Measurements from ENCODE around the gene CMIP. TPM values are rescaled to one million over a fixed set of nuclear protein-coding genes. Genes with fewer than 3 reads are reported as not detected.

CMIP gene
- total RNA-seq, 3 donors from 2014 or later = 73.3 to 127 (median 79.8) TPM

DNA sequence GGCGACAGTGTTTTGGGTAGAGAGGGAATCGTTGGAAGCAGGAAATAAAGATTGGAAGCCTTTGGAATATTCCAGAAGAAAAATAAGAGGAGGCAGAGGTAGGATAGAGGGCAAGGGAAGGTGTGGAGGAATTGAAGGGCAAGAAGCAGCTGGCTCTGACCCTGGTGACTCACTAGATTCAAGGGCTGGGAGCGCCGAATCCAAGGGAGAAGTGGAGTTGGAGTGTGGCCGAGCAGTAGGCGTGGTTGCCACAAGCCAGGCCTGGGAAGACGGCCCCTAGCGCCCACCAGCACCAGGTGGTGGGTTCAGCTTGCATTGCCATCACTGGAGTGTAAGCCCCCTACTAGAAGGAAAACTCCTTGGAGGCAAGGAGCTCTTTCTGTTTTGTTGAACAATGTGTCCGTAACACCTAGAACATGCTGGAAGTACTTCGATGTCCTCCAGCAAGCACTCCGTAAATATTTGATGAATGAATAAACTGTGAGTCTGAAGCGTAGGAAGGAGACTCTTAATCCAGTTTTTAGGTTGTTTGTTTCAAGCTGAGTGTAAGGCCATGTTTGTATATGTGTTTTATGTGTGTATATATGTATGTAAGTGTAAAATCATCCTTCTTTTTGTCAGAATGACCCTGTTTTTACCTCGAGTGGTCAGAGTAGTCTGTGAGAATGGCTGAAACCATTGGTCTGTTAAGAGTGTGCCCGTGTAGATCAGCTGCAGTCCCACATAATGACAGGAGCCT lies 139.5 kb downstream of the CMIP start:
- no peak for TF ChIP-seq CTCF (IDR thresholded peaks at IDR 0.05)
- Histone ChIP-seq H3K9me3 (no peaks in the 10 kb centered on the region), H3K36me3 (ENCODE audit: low read depth) (no peaks in the 10 kb centered on the region), H3K4me1 (ENCODE audit: low read depth) (peaks cover 40% of the 10 kb centered on the region), H3K4me3 (no peak overlapping the region)
- intact Hi-C loops (cut with DNase I, micrococcal nuclease) = no loop called here
- DNase-seq (peak in 2 of 3 donors; percentile 71 to 77), ATAC-seq (peak; percentile 70)

- peaks cover 25% of the 10 kb centered on the region for H3K4me1 ChIP-seq (ENCODE audit: low read depth)
- no peaks in the 10 kb centered on the region for H3K36me3 ChIP-seq (ENCODE audit: low read depth)
- no peak for ATAC-seq
- TF ChIP-seq CTCF (IDR thresholded peaks at IDR 0.05) = no peak
- no peak overlapping the region for H3K4me3 ChIP-seq
- intact Hi-C loops (cut with DNase I, micrococcal nuclease) = no loop called here
- no peaks in the 10 kb centered on the region for H3K9me3 ChIP-seq
- peak in 1 of 3 donors; percentile 33 for DNase-seq
These were observed 141.2 kb downstream of the CMIP start for GRCh38 chr16:81585785-81586184.

DNA sequence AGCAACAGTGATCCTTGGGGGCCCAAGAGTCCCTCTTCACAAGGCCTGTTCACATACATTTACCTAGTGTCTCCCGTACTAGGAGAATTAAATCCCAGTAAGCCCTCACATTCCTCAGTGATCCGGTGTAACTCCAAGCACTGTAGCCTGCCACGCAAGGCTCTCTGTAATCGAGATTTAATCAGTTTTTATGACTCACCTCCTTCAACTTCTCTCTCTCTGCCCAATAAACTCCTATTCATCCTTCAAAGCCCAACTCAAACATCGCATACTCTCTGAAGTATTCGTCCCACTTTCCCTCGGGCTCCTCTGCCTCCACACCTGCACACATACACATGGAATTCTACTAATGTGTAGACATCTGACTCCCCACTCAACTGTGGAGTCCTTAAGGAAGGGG lies 141.8 kb downstream of the CMIP start:
- no peak for TF ChIP-seq CTCF (IDR thresholded peaks at IDR 0.05)
- H3K36me3 ChIP-seq (ENCODE audit: low read depth) = no peaks in the 10 kb centered on the region
- no peaks in the 10 kb centered on the region for H3K9me3 ChIP-seq
- intact Hi-C loops (cut with DNase I, micrococcal nuclease) = no loop called here
- DNase-seq (no peak), ATAC-seq (no peak)
- H3K4me1 ChIP-seq (ENCODE audit: low read depth) = peaks cover 26% of the 10 kb centered on the region
- H3K4me3 ChIP-seq = no peak overlapping the region

DNA sequence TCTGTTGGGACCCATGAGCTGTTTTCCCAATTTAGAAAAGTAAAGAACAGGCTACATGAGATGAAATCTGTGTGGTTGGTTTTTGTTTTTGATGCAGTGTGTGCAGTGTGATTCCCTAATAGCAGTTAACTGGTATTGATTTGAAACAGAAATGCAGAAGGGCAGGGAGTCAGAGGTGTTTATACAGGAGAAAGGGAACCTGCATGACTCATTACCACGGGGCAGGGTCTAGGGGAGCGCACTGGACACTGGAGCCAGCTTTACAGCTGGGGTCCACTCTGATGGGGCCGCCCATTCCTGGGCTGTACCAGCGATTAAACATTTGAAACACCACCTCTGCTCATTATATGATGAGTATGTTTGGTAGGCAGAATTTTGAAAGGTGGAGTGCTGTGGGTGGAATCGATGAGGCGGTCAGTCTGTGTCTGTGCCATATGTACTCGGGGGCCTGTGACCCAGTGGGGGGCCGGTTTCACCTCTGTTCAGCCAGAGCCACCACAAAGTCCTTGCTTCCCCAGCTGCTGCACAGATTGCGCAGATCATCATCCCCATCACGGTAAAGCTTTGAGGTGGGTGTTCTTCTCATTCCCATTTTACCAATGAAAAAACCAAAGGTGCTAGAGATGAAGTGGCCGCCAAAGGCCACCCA lies 142.5 kb downstream of the CMIP start:
- Histone ChIP-seq H3K4me1 (ENCODE audit: low read depth) (peaks cover 26% of the 10 kb centered on the region), H3K36me3 (ENCODE audit: low read depth) (no peaks in the 10 kb centered on the region), H3K9me3 (no peaks in the 10 kb centered on the region), H3K4me3 (no peak overlapping the region)
- TF ChIP-seq CTCF (IDR thresholded peaks at IDR 0.05) = no peak
- DNase-seq = no peak
- intact Hi-C loops (cut with DNase I, micrococcal nuclease) = no loop called here
- ATAC-seq = no peak

DNA sequence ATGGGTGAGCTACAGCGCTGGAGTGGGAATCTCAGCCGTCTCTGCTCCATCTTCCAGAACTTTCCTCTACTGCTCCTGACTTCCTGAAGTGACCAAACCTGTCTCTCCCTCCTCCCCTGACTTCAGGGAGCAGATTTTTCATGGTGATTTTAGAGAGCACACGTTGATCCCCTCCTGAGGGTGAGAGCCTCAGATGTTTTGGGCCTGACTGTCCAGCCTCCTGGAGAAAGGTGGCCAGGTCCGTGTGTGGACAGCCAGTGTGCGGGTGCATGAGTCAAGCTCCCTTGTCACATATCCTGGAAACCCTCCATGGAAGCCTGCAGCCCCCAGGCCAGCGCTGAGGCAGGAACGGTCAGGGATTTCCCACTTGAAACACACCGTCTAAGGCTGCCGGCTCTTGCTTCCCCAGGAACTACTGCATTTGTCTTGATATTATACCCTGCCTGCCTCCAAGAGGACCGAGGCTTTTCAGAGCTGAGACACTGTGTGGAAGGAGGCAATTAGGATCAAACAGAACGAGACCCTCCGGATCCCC lies 143.1 kb downstream of the CMIP start:
- TF ChIP-seq CTCF (IDR thresholded peaks at IDR 0.05) = no peak
- H3K9me3 ChIP-seq = no peaks in the 10 kb centered on the region
- no peak for DNase-seq
- H3K4me3 ChIP-seq = no peak overlapping the region
- H3K4me1 ChIP-seq (ENCODE audit: low read depth) = peaks cover 28% of the 10 kb centered on the region
- intact Hi-C loops (cut with DNase I, micrococcal nuclease) = no loop called here
- H3K36me3 ChIP-seq (ENCODE audit: low read depth) = no peaks in the 10 kb centered on the region
- ATAC-seq = no peak

Data from mucosa of descending colon (tissue), 3 donors.